Left lobe of liver (tissue), 2 donors: ENCODE results near the gene ATP8B4. TPM values are rescaled to one million over a fixed set of nuclear protein-coding genes. Genes with fewer than 3 reads are reported as not detected.
"Not testable (repeated sequence)": the region's sequence is repeated elsewhere in the genome, so short reads cannot be mapped to it uniquely, and the experiment has no call there.

ENCODE experiments used
- ATAC-seq: fragments of 200-7000 bp; cut with Tn5 transposase; one replicate; pipeline ENCODE4 v1.9.1; 2020; ENCODE audit warnings: mild to moderate bottlenecking, moderate library complexity
- DNase-seq: peaks from one replicate; pipeline ENCODE4 v3.0.0-alpha.2; 2020; ENCODE audit warnings: low spot score
- total RNA-seq: library from RNA; stranded (reverse); gene quantifications from one replicate; pipeline ENCODE4 v1.2.1, GENCODE V29; 2021
- donor health status: DM: no; HTN: no; CAD: no; lungs with moderate emphysema.
- donor health status: DM: no; HTN: yes; CAD: no.

Gene ATP8B4
- total RNA-seq, 1 donor from 2014 or later: 6.8 TPM

GRCh38 chr15:50138391-50138790 lies 19.4 kb upstream of the ATP8B4 start:
- ATAC-seq (no peak), DNase-seq (no peak)

DNA sequence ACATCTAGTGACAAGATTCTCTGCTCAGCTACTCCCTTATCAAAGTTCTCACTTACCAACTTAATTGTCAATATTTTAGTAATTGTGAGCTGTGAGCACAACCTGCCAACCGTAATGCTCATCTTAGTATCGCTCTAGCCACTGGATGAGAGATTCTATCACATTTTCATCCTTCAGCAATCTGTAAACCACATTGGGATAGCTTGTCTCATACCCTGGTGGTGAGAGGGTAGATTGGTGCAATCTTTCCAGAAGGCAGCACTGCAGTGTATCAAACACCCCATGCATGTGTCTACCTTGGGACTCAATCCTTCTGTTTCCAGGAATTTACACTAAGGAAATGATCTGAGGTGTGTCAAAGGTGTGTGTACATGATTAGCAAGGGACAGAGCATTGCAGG lies 18.9 kb upstream of the ATP8B4 start:
- ATAC-seq: no peak

DNA sequence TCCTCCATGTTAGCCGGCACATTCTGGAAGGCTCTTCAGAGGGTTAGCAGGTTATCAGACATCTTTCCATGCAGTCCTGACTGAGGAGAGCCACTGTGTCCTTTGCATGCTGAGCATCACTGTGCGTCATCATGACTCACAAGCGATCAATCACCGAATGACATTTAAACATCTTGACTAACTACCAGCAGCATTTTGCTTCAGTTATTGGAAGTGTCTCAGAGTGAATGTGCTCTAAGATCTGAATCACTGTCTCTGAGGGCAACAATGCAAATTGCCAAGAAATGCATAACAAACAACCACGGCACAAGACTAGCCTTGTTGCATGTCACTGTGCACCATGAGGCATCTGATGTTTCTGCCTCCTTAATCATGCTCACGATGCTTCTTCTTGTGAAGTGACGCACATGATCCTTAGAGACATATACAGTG lies 18.3 kb upstream of the ATP8B4 start:
- DNase-seq (no peak), ATAC-seq (no peak)

More for the DNA sequence above, 18.9 kb upstream of the ATP8B4 start:
- DNase-seq: no peak

- DNase-seq (no peak), ATAC-seq (no peak)
Observed at GRCh38 chr15:50135031-50135551, 16.1 kb upstream of the ATP8B4 start.

DNA sequence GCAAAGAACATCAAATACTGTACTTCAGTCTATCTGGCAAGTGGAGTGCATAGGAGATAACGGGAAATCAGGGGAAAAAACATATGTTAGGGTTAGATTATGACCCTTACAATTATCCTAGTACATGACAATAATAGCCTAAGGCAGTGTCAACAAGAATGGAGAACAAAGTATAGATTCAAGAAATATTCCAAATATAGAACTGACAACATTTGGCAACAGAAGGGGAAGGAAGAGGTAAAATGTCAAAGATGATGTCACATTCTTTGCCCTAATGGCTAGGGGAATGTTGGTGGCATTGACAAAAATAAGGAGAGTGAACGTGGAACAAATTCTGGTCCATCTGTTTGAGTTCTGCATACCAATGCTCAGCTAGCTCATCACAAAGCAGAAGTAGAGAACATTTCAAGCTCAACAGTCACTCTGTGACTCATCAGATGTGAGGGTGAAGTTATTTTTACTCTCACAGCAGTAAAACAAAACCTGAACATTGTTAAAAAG lies 15.5 kb upstream of the ATP8B4 start:
- DNase-seq (no peak), ATAC-seq (peak; percentile 26)

GRCh38 chr15:50132251-50132984 lies 13.4 kb upstream of the ATP8B4 start:
- ATAC-seq, DNase-seq: not testable (repeated sequence)

GRCh38 chr15:50131617-50132016 lies 12.6 kb upstream of the ATP8B4 start:
- ATAC-seq (no peak), DNase-seq (no peak)

GRCh38 chr15:50128266-50128665 lies 9.2 kb upstream of the ATP8B4 start:
- DNase-seq (peak; percentile 51), ATAC-seq (peak; percentile 11)

DNA sequence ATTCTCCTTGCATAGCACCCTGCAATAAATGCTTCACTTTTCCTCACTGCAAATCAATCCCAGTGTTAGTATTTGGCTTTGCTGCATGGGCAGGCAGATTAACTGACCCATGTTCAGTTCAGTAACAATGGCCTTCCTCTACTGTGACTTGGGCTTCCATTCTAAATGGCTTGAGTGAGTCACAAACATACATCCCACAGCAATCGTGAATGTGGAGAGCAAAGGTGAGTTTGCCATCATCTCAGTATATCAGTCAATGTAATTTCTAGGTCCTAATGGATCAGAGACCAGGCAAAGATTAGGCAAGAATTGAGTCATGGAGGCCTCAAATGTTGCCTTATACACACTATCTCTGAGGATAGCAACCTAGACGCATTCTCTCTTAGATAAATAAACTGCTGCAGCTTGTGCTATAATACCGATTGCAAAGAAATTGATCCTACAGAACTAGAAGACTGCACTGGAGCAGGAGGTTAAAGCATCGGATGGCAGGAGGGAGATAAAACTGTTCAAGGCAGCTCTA lies 8.3 kb upstream of the ATP8B4 start:
- DNase-seq (no peak), ATAC-seq (no peak)

- no peak for DNase-seq
- no peak for ATAC-seq
Observed at GRCh38 chr15:50126072-50126471, 7.0 kb upstream of the ATP8B4 start.

DNA sequence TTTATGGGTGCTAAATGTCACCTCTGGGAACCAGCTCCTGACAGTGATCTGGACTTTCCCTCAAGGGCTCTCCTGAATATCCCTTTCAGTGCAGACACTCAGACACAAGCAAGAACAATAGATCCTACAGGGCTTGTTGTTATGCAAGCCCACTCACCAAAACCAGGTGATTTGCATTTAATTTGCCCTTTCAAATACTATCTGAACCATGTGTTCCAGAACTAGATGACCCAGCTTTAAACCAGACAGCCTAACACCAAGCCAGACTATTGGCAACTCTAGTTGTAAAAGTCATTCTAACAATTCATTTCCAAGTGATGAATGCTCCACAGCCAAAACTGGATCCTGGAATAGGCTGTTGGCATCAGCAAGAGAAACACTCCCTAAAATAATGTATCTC lies 5.6 kb upstream of the ATP8B4 start:
- ATAC-seq: no peak
- DNase-seq: no peak

DNA sequence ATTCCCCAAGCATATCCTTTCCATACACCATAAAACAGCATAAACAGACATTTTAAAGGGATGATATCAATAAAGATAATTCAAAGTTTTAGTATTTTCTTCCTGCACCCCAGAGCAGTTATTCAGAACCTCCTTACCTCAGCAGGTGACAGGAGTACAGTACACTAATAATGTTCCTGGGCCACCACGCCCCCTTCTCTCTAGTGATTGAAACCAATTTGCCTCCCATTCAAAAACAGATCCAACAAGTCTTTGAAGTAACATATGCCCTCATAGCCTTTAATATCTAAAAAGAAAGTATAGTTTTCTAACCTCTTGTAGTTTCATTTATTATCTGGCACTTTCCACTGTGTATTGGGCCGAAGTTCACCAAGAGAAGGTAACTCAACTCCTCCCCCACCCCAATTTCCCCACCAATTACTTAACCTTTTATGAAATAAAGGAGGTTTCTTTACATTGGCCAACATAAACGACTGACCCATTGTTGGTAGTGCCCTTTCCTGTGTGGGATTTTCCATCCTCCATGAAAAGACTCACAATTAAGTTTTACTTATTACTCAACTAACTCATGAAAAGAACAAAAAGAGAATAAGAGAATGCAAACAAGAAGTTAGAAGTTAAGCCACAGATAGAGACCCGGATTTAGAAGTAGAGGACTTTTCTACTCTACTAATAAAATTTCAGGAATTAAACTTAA lies 5.0 kb upstream of the ATP8B4 start:
- ATAC-seq: no peak

GRCh38 chr15:50120729-50121128 lies 1.7 kb upstream of the ATP8B4 start:
- no peak for DNase-seq
- ATAC-seq: no peak

More for the DNA sequence above, 5.0 kb upstream of the ATP8B4 start:
- no peak for DNase-seq

DNA sequence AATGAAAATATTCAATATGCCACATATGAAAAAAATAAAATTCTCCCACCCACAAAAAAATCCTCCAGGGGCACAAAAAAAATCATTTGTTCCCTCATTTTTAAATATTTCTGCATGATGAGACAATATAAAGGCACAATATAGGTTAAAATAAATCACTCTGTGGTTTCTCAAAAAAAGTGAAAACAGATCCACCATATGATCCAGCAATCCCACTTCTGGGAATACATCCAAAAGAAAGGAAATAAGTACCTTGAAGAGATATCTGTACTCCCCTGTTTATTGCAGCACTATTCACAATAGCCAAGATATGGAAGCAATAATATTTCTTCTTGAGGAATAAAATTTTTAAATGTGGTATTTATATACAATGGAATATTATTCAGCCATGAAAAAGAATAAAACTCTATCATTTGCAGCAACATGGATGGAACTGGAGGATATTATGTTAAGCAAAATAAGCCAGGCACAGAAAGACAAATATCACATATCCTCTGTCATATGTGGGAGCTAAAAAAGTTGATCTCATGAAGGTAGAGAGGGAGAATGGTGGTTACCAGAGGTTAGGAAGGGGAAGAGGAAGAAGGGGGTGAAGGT lies 1.5 kb downstream of the ATP8B4 start:
- ATAC-seq (no peak), DNase-seq (no peak)

GRCh38 chr15:50116477-50116876 lies 2.6 kb downstream of the ATP8B4 start:
- DNase-seq (no peak), ATAC-seq (peak; percentile 50)

GRCh38 chr15:50113992-50114780 lies 4.8 kb downstream of the ATP8B4 start:
- DNase-seq (no peak), ATAC-seq (peak; percentile 29)

- no peak for DNase-seq
- ATAC-seq: no peak
Observed at GRCh38 chr15:50113187-50113505, 5.9 kb downstream of the ATP8B4 start.

DNA sequence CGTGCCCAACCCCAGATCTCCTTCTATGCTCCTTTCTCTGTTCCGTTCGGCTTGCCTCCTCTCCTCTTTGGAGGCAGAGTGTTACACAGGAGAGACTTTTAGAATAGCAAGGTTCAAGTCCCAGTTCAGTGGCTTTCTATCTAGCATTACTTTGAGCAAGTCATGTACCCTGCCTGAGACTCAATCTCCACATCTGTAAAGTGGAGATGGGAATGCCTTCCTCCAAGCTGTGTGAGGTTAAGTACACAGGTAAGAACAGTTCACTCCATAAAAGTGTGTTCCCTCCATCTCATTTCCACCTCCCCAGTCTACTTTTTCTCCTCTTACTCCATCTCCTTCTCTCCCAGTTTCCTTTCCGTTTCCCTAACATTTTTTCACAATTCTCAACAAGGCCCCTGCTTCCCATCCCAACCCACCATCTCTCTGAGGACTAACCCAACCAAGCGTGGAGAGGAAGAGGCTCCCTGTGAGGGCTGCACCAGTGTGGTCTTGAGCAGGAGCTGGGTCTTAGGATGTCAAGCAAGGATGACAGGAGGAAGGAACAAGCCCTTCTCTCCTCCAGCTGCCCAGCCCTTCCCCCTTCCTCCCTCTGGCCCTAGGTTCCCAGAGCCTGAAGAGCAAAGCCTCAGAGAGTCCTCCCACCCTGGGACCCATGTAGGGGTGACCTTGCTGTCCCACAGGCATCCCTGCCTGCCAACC lies 6.4 kb downstream of the ATP8B4 start:
- ATAC-seq (no peak), DNase-seq (no peak)

DNA sequence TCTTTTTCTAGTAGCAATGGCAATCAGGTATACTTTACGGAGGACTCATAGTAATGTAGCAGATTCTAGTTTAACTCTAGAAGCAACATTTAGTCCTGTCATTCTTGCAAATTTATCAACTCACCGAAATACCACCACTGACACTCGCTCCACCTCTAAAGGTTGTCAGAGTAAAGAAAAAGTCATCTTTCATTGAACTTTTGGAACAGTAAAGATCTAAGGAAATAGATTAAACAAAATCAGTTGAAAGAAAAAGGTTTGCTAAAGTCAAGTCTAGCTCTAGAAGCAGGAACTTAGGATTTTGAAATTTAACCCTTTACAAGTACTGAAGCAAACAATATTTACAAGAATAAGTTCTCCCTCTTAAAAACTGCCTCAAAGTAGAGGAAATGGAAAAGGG lies 8.7 kb downstream of the ATP8B4 start:
- no peak for DNase-seq
- ATAC-seq: no peak
